Measurements from ENCODE around the gene RPUSD4.

DNA sequence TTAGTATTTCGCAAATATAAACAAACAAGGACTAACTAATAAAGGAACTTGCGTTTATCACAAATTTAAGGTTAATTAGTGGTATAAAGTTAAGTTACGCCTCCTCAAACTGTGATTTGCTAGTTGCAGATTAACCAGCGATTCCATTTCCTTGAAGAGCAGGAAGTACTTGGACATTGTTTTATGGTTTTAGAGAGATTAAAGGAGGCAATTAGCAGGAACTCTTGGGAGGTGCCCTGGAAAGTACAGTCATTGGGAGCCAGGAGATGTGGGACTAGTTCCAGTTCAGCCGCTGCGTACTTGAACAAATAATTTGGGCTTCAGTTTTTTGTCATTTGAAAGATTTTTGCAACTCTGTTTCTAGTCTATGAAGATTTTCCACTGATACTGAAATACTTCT lies 3.4 kb upstream of the RPUSD4 start:
- no peak for TF ChIP-seq CTCF (IDR thresholded peaks at IDR 0.05)
- no peak for TF ChIP-seq POLR2A (IDR thresholded peaks at IDR 0.05)

All from heart left ventricle (tissue), 13 donors.